GM19397 (cell line): Measurements from ENCODE around the gene BCL2.

Experiments used
- ATAC-seq: cut with Tn5 transposase; IDR thresholded peaks from one replicate; pipeline ENCODE4 v1.9.1; 2021; ENCODE audit warnings: mild to moderate bottlenecking, moderate library complexity; ENCODE audit not compliant: unreplicated experiment

Gene BCL2

GRCh38 chr18:63128237-63128974 lies 191.2 kb downstream of the BCL2 start:
- ATAC-seq: no peak

- no peak for ATAC-seq
These were observed 193.2 kb downstream of the BCL2 start for GRCh38 chr18:63126134-63127069.

DNA sequence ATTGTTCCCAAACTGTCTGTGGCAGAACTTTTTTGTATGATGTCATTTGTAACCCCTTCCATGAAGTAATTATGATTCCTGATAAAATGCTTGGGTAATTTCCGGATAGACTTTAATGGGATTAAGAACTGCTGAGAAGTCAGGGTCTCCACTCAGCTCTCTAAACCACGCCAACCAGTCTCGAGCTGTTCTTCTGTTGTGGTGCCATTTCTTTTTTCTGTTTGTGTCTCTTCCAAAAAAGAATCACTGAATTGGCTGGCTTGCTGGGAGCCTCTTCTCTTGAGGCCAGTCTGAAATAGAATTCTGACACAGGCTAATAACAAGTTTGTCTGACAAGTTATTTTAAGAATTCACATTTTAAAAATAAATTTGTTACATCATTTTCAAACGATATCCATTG lies 198.9 kb downstream of the BCL2 start:
- no peak for ATAC-seq

- no peak for ATAC-seq
These were observed 199.9 kb downstream of the BCL2 start for GRCh38 chr18:63119647-63120046.

- no peak for ATAC-seq
These were observed 205.5 kb downstream of the BCL2 start for GRCh38 chr18:63113899-63114565.

DNA sequence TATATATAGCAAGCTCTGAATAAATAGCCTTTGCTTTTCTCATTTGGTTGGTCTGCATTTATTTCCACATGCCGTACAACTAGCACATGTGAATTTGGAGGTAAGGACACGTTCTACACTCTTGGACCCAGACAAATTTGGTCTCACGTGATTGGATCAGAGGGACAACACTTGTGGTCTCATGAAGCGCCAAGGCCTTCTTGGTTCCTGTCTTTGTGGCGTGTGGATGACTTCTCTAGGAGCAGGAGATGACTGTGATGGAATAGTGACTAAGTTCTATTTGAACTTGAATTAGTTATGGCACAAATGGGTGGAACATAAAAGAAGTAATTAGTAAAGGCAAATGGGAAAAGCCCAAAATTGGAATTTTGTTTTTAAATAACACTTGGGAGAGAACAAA lies 206.9 kb downstream of the BCL2 start:
- ATAC-seq: no peak

GRCh38 chr18:63111671-63112402 lies 207.7 kb downstream of the BCL2 start:
- ATAC-seq: peak; percentile 62

DNA sequence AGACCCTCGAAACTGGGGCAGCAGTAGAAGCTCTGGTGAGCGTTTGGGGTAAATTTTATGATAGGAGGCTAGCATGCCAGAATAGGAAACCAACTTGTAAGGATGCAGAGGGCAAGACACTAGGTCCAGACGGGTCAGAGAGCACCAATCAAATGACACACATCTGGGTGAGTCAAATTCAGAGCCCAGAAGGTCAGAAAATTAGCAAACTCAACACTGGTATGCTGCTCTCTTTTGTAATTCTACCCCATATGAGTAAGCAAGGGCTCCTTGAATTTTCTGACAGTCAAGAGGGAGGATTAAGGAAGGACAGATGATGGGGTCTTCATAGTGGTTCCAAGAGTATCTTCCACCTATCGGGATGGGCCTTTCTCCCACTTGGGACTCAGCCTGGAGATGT lies 209.8 kb downstream of the BCL2 start:
- ATAC-seq: no peak

GRCh38 chr18:63109022-63109421 lies 210.5 kb downstream of the BCL2 start:
- no peak for ATAC-seq

- no peak for ATAC-seq
These were observed 211.6 kb downstream of the BCL2 start for GRCh38 chr18:63107931-63108330.

DNA sequence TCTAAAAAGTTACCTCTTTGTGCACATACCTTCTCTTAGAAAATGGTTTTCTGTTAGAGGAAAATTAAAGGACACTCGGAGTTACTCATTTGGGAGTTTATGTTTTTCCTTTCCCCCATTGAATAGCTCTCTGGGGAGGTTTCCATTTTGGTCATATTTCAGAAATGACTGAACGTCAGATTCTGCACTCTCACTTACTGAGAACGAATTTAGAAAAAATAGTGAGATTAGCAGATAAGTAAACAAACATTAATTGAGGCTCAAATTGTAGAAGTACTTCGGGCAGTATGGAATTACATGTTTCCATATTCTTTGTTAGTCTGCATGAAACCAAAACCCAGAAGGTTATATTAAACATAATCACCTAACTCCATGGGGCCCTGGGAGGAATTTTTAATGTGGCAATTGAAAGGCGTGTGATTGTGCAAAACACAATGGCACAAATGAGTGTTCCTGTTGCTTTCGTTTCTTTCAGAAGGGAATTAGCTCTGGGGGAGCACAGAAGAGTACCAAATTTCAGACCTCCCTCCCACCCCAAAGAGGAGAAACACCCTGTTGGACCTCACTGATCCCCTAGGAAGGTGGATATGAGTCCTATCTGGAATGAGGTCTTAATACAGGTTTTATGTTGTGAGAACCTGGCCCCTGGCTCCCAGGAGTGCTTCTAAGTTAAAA lies 212.3 kb downstream of the BCL2 start:
- no peak for ATAC-seq

GRCh38 chr18:63106727-63107126 lies 212.8 kb downstream of the BCL2 start:
- ATAC-seq: peak; percentile 38

DNA sequence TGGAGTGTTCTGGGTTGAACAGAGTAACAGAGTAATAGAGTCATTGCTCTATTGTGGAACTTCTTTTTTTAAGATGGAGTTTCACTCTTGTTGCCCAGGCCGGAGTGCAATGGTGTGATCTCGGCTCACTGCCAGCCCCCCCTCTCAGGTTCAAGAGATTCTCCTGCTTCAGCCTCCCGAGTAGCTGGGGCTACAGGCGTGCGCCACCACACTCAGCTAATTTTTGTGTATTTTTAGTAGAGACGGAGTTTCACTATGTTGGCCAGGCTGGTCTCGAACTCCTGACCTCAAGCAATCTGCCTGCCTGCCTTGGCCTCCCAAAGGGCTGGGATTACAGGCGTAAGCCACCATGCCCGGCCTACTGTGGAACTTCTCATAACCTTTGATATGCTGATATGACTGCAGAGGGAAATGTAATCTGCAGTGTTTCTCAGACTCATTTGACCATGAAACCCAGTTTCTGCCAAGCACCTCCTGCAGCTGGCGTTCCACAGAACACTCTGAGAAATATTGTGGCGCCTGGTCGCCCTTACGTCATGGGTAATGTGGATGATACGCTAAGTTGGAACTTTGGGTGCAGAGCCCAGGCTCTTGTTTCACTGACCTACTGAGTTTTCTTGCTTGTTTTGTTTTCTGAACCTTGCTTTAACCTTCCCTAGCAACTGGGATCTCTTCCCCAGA lies 213.8 kb downstream of the BCL2 start:
- ATAC-seq: peak; percentile 69

GRCh38 chr18:63104868-63105267 lies 214.7 kb downstream of the BCL2 start:
- ATAC-seq: no peak

- ATAC-seq: no peak
These were observed 216.4 kb downstream of the BCL2 start for GRCh38 chr18:63102941-63103744.

DNA sequence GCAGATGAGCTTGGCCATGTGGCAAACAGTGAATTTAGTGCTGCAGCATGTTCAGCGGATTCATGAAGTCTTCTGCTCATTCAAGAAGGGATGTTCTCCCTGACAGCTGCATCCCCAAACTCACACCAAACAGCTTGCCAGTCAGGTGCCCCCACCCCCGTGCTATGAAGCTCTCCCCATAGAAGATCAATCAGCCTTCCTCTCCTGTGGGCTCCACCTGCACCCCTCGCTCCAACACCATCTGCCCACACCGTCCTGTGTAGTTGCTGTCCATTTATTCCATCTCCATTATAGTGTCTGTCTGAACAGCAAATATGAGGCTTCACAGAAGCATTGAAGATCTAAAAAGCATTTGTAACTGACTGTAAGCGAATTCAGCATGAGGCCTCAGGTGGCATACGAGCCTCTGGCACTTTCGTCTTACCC lies 218.9 kb downstream of the BCL2 start:
- ATAC-seq: no peak

- peak; percentile 79 for ATAC-seq
These were observed 219.5 kb downstream of the BCL2 start for GRCh38 chr18:63099848-63100629.
